GM19099 (cell line): ENCODE data around the gene PBRM1.

Experiments used
- POLR2A ChIP-seq: IDR thresholded peaks from 3 replicates; pipeline ENCODE4 v1.6.1; 2011; ENCODE audit warnings: low read depth; ENCODE audit not compliant: insufficient read length; ENCODE audit errors: extremely low read depth

Gene PBRM1

DNA sequence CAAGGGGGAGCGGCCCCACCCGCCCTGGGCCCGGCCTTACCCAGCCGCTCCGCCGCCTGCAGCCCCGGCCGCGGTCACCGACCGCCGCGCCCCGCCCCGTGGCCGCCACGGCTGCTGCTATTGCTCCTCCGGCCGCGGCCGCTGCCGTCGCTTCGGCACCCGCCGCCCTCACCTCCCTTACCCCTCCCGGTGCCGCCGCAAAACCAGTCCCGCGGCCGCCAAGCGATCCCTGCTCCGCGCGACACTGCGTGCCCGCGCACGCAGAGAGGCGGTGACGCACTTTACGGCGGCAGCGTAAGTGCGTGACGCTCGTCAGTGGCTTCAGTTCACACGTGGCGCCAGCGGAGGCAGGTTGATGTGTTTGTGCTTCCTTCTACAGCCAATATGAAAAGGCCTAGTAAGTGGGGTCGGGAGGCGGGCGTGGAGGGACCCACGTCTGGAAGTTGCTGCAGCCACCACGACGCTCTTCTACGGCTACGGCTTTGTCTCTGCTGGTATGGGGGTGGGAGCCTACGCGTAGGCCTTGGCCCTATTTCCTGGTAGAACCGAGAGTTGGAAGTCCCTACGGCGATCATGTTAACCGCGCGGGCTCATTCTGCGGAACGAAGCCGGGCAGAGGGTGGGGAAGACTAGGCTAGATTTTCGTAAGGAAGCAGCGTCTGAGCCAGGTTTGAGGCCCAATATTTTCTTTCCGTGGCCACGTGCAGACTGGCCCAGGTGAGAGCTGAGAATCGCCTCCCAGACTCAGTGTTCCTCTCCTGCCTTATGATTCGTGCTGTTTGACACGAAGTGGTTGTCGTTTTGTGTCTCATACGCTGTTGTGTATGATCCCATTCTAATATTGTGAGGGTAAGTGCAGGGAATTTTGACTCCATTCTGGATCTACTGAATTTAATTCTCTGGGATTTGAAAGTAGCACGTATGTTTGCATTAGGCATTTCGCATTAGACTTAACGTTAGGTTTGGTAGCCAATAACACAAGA is at the start of gene PBRM1, which contains the start of gene GNL3:
PBRM1 (minus strand) TSS at position 205 of the 983 bp plus-strand sequence.
GNL3 (plus strand) TSS at position 324 of the 983 bp plus-strand sequence; CDS start at position 385, 61 bp downstream.
- peak; percentile 94 for TF ChIP-seq POLR2A

DNA sequence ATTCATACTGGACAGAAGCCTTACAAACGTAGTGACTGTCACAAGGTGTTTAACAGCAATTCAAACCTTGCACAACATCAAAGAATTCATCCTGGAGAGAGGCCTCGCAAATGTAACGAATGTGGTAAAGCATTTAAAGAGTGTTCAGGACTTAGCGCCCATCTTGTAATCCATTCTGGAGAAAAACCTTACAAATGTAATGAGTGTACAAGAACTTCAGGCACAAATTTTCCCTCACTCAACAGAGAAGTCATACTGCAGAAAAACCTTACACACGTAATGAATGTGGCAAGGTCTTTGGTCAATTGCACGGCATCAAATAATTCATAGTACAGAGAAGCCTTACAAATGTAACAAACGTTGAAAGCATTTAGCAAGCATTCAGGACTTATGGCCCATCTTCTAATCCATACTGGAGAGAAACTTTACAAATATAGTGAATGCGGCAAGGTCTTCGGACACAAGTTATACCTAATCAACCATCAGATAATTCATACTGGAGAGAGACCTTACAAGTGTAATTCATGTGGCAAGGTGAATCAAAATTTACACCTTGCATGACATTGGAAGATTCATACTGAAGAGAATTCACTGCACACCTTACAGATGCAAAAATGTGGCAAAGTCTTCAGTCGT is 47.7 kb upstream of the PBRM1 start:
- no peak for TF ChIP-seq POLR2A

DNA sequence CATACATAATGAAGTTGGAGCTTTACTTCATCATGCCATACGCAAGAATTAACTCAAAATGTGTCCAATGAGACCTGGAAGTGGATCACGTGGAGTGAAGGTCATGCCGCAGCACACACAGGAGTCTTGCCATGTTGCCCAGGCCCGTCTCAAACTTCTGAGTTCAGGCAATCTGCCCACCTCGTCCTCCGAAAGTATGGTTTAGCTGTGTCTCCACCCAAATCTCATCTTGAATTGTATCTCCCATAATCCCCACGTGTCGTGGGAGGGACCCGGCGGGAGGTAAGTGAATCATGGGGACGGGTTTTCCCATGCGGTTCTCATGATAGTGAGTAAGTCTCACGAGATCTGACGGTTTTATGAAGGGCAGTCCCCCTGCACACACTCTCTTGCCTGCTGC is 45.9 kb upstream of the PBRM1 start:
- no peak for TF ChIP-seq POLR2A

DNA sequence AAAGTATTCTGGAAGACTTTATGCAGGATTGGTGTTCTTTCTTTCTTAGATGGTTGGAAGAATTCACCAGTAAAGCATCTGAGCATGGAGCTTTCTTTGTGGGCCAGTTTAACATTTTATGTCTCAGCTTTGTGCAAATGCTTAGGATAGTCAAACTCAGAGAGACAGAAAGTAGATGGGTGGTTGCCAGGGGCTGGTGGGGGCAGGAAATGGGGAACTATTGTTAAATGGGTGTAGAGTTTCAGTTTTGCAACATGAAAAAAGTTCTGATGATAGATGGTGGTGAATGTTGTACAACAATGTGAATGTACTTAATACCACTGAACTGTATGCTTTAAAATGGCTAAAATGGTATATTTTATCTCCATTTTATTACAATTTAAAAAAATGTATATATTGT is 45.0 kb upstream of the PBRM1 start:
- no peak for TF ChIP-seq POLR2A

DNA sequence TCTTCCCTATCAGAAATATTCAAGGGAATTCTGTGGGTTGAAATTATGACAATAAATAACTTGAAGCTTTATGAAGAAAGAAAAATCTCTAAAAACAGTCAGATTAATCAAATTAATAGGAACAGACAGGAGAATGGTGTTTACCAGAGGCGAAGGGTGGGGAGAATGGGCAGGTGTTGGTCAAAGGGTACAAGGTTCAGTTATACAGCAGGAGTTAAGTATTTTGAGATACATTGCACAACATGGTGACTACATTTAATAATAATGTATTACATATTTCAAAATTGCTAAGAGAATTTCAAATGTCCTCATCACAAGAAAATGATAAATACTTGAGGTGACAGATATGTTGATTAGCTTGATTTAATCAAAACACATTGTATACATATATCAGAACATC is 38.8 kb upstream of the PBRM1 start:
- TF ChIP-seq POLR2A = no peak

DNA sequence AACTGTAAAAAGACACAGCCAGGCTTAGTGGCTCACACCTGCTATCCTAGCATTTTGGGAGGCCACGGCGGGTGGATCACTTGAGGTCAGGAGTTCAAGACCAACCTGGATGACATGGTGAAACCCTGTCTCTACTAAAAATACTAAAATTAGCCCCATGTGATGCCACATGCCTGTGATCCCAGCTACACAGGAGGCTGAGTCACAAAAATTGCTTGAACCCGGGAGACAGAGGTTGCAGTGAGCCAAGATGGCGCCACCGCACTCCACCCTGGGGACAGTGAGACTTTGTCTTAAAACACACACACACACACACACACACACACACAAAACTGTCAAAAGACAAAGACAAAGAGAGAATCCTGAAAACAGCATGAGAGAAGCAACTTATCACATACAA is 38.2 kb upstream of the PBRM1 start:
- no peak for TF ChIP-seq POLR2A

DNA sequence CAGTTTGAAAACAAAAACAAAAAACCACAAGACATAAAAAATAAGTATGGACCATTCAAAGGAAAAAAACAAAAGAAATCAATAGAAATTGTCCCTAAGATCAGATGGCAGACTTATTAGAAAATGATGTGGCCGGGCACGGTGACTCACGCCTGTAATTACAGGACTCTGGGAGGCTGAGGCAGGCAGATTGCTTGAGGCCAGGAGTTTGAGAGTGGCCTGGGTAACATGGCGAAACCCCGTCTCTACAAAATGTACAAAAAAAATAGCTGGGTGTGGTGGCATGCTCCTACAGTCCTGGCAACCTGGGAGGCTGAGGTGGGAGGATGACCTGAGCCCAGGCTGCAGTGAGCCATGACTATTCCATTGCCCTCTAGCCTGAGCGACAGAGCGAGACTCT is 36.8 kb upstream of the PBRM1 start:
- no peak for TF ChIP-seq POLR2A

DNA sequence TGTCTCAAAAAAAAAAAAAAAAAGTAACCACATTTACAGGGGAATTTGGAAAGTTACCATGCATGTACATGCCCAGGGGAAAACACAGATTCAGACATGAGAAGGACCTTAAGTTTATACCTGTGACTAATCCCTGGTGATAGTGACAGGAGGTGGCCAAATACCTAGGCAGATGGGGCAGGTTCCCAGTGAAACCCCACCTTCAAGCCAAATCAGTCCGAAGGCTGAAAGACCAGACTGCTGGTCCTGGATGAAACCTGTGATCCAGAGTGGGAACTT is 36.0 kb upstream of the PBRM1 start:
- no peak for TF ChIP-seq POLR2A

DNA sequence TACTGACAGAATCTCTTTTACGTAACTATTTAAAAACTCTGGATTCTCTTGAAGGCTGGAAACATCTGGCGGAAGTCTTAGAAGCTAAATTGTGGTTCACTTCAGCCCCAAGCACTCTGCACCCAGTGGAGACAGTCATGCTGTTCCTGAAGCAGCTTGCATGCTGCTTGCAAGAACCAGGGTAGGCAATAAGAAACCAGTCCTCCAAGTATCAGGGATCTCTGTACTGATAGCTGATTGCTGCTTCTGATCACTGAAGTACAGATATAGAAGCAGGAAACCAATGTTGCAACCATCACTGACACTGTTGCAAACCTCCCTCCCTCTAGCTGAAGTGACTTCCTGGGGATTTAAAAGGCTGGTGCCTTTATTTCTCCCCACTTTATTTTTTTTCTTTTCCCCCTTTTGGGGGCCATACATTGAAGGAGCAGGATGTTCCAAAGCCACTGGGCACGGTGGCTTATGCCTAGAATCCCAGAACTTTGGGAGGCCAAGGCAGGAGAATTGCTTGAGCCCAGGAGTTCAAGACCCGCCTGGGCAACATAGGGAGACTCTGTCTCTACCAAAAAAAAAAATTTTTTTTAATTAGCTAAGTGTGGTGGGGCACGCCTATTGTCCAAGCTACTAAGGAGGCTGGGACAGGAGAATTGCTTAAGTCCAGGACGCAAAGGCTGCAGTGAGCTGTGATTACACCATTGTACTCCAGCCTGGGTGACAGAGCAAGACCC is 35.5 kb upstream of the PBRM1 start:
- TF ChIP-seq POLR2A = no peak

DNA sequence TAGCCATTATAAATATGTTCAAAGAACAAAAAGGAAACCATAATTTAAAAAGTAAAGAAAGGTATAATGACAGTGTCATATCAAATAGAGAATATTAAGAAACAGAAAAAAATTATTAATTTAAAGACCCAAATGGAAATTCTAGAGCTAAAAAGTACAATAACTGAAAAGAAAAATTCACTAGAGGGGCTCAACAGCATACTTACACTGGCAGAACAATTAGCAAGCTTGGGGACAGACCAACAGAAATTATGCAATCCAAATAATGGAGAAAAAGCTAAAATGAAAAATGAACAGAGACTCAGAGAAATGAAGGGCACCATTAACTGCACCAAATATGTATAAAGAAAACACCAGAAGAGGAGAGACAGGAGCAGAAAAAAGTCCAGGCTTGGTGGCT is 33.9 kb upstream of the PBRM1 start:
- TF ChIP-seq POLR2A = no peak

DNA sequence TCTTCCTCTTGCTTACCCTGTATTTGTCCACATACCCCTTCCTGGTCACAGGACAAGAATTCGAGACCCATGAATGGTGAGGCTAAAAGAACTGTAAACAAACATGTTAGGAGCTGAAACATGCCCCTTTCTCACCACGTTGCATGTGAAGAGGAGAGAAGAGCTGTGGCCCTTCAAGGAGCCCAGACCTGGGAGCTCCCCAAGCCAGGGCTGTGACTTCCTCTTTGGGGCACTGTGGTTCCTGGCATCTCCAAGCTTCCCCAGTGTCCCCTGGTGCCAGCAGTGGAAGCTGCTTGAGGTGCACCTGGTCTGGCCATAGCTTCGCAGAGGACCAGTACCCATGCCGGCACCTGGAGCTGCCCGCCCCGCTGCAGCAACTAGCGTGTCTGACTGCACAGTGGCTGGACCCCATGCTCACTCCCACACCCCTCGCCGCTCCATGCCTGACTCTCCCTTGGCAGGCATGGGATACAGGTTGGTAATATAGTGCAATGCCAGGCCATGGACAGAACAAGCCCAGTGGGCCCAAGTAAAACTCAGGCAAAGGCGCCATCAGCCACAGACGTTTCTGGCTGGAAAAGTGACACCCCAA is 30.1 kb upstream of the PBRM1 start:
- TF ChIP-seq POLR2A = no peak

DNA sequence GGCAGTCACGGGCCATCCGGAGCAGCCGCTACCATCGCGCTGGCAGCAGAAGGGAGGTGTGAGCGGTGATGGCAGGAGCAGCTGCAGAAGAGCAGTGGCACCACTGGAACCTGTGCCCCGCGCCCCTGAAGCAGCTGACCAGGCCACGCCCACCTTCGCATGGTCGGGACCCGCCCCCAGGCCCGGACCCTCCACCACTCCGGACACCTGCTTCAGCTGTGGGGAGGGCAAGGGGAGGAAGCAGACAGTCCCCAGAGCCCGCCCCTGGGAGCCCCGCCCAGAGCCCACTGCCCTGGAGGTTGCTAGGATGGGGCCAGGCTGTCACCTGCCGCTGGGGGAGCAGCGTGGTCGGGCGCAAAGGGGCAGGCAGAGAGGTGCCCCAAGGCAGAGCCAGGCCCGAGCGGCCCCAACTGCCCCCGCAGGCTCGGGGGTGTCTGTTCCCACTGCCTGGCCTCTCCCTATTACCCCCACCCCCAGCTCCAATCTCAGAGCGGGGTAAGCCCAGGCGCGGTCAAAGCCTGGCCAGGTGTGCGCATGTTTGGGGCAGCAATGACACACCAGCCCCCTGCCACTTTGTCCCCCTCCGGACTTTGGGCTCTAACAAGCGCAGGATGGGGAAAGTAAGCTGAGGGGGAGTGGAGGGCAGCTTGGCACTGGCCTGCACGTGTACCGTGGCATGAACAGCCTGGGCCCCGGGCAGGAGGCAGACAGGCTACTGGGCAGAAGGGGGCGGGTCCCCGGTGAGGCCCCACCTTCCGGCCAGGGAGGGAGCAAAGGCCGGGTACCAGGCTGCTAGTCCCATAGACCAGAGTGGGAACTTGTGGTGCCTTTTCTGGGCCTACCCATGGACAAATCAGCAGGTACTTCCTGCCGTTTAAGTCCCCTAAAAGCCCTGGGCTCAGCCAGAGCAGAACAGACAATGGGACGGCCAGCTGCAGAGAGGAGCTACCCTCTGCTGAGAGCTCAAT is 28.9 kb upstream of the PBRM1 start:
- TF ChIP-seq POLR2A = no peak

DNA sequence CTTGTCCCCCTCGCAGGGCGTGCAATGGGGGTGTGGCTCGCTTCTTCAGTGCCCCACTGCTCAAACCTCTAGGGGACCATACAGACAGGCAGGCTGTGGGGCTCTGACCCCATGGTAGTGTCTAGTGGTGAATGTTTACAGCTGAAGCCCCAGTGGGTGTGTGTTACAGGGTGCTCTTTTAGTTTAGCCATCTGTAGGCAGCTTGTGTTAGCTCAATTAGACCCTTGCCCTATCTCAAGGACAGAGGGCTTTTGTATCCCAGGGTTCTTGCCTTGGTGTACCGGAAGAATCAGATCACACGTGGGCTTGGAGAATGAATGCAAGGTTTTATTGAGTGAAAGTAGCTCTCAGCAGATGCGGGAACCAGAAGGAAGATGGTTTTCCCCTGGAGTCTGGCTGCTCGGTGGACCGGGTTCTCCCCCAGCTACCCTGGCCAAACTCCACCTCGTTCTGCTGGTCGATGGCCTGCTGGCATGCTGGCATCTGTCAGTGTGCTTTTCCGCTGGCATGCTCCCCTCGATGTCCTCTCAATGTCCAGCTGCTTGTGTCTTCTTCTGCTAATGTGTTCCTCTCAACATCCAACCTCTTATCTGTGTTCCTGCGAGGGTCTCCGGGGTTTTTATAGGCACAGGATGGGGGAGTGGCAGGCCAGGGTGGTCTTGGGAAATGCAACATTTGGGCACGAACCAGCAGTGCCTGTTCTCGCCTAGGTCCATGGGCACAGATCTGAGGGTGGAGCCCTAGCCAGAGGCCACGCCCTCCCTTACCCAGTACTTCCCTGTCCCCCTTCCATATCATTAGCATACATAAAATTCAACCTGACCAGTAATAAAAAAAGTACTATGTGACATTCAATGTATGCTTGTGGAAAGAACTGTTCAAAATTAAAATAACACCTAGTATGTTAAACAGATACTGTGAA is 26.8 kb upstream of the PBRM1 start:
- TF ChIP-seq POLR2A = no peak
